HepG2 (cell line): ENCODE data around the gene NTSR2. TPM values are rescaled to one million over a fixed set of nuclear protein-coding genes. Genes with fewer than 3 reads are reported as not detected.
A peak's percentile ranks its signal among the peaks of the same experiment; 100 is the strongest.

Source experiments
- ARID5B ChIP-seq: IDR thresholded peaks from 2 replicates; pipeline ENCODE4 v1.4.0; 2020; ENCODE audit warnings: mild to moderate bottlenecking, missing genetic modification reagents
- CC2D1A ChIP-seq: sonication (generic); formaldehyde crosslinking; IDR thresholded peaks from 2 replicates; pipeline ENCODE4 v1.8.1; 2023; ENCODE audit warnings: mild to moderate bottlenecking, missing genetic modification reagents
- CSRNP2 ChIP-seq: sonication (generic); formaldehyde crosslinking; conservative IDR thresholded peaks from 2 replicates; pipeline ENCODE4 v1.8.0; 2022; ENCODE audit warnings: low read depth, missing genetic modification reagents
- DR1 ChIP-seq: sonication (generic); formaldehyde crosslinking; IDR thresholded peaks from 2 replicates; pipeline ENCODE4 v1.8.0; 2021; ENCODE audit warnings: mild to moderate bottlenecking, missing genetic modification reagents, inconsistent platforms
- HOXA9 ChIP-seq: sonication (generic); formaldehyde crosslinking; IDR thresholded peaks from 2 replicates; pipeline ENCODE4 v1.8.1; 2022; ENCODE audit warnings: missing genetic modification reagents, mild to moderate bottlenecking, moderate library complexity, borderline replicate concordance
- IRF9 ChIP-seq: sonication (generic); formaldehyde crosslinking; IDR thresholded peaks from 2 replicates; pipeline ENCODE4 v1.8.0; 2022; ENCODE audit warnings: missing genetic modification reagents, mild to moderate bottlenecking, borderline replicate concordance
- MAF1 ChIP-seq: sonication (generic); formaldehyde crosslinking; IDR thresholded peaks from 2 replicates; pipeline ENCODE4 v1.5.0; 2020; ENCODE audit warnings: missing genetic modification reagents, borderline replicate concordance
- MEIS2 ChIP-seq: sonication (generic); formaldehyde crosslinking; IDR thresholded peaks from 2 replicates; pipeline ENCODE4 v1.9.0; 2021; ENCODE audit warnings: mild to moderate bottlenecking, missing genetic modification reagents
- NR0B2 ChIP-seq: sonication (generic); formaldehyde crosslinking; IDR thresholded peaks from 2 replicates; pipeline ENCODE4 v1.4.0; 2020; ENCODE audit warnings: mild to moderate bottlenecking, missing genetic modification reagents
- RXRA ChIP-seq: sonication (generic); formaldehyde crosslinking; IDR thresholded peaks from 2 replicates; pipeline ENCODE4 v1.5.1; 2020; ENCODE audit warnings: missing genetic modification reagents
- SP140L ChIP-seq: sonication (generic); formaldehyde crosslinking; IDR thresholded peaks from 2 replicates; pipeline ENCODE4 v1.4.0; 2020; ENCODE audit warnings: missing genetic modification reagents, borderline replicate concordance
- ZHX1 ChIP-seq: sonication (generic); formaldehyde crosslinking; IDR thresholded peaks from 2 replicates; pipeline ENCODE4 v1.8.1; 2022; ENCODE audit warnings: low read depth, mild to moderate bottlenecking, missing genetic modification reagents
- ZKSCAN8 ChIP-seq: IDR thresholded peaks from 2 replicates; pipeline ENCODE4 v1.6.1; 2016; ENCODE audit warnings: borderline replicate concordance, missing genetic modification reagents, missing compliant biosample characterization
- ZMYM3 ChIP-seq: sonication (generic); formaldehyde crosslinking; IDR thresholded peaks from 2 replicates; pipeline ENCODE4 v1.5.1; 2020; ENCODE audit warnings: mild to moderate bottlenecking, missing genetic modification reagents
- ZNF234 ChIP-seq: sonication (generic); formaldehyde crosslinking; conservative IDR thresholded peaks from 2 replicates; pipeline ENCODE4 v1.5.1; 2020; ENCODE audit warnings: mild to moderate bottlenecking, missing genetic modification reagents
- ZNF24 ChIP-seq: fragments of 450-650 bp; IDR thresholded peaks from 2 replicates; pipeline ENCODE4 v1.6.1; 2017; ENCODE audit warnings: antibody characterized with exemption, mild to moderate bottlenecking
- ZNF678 ChIP-seq: sonication (generic); formaldehyde crosslinking; IDR thresholded peaks from 2 replicates; pipeline ENCODE4 v1.4.0; 2020; ENCODE audit warnings: mild to moderate bottlenecking, missing genetic modification reagents
- ZNF724P ChIP-seq: sonication (generic); formaldehyde crosslinking; IDR thresholded peaks from 2 replicates; pipeline ENCODE4 v1.8.0; 2022; ENCODE audit warnings: missing genetic modification reagents, borderline replicate concordance
- ZNF776 ChIP-seq: sonication (generic); formaldehyde crosslinking; IDR thresholded peaks from 2 replicates; pipeline ENCODE4 v1.4.0; 2020; ENCODE audit warnings: mild to moderate bottlenecking, missing genetic modification reagents
- ZNF891 ChIP-seq: sonication (generic); formaldehyde crosslinking; IDR thresholded peaks from 2 replicates; pipeline ENCODE4 v1.5.0; 2020; ENCODE audit warnings: mild to moderate bottlenecking, missing genetic modification reagents
- ZSCAN21 ChIP-seq: sonication (generic); formaldehyde crosslinking; IDR thresholded peaks from 2 replicates; pipeline ENCODE4 v1.8.0; 2022; ENCODE audit warnings: mild to moderate bottlenecking, missing genetic modification reagents, moderate library complexity, borderline replicate concordance
- polyA plus RNA-seq, 8 experiments: library from polyadenylated mRNA; depleted of rRNA in 3 of 8; stranded (reverse) in 7 of 8; unstranded in 1 of 8; fragments of >200 nt; fragmentation: Illumina TruSeq in 4 of 8; extraction: Trizol in 4 of 8; gene quantifications; 2 replicates each; pipeline versions ENCODE4 v1.2.1 to v1.2.3, GENCODE V29; 2011 to 2016; ENCODE audit warnings: low read depth in 4 of 8, missing spikeins in 1 of 8, mixed read lengths in 1 of 8; ENCODE audit not compliant: insufficient read depth in 1 of 8
- total RNA-seq, 5 experiments: library from RNA; depleted of rRNA; stranded (reverse); fragments of >200 nt; fragmentation: Illumina TruSeq; extraction: Trizol; gene quantifications; 2 replicates each; pipeline ENCODE4 v1.2.3, GENCODE V29; 2016; ENCODE audit warnings: low read depth in 1 of 5

The NTSR2 gene
- total and polyA plus RNA-seq, 2 of the 13 experiments (the other 11 are each of a cell fraction or from before 2014, with no cell fraction given): not detected

GRCh38 chr2:11716689-11717321 lies 46.8 kb upstream of the NTSR2 start (continued):
- TF ChIP-seq ZNF776: no peak
- no peak for TF ChIP-seq RXRA
- no peak for TF ChIP-seq ZKSCAN8 (CRISPR knock-in tag)
- TF ChIP-seq ZMYM3: no peak
- TF ChIP-seq CSRNP2 (CRISPR knock-in tag): no peak
- no peak for TF ChIP-seq ZNF678 (CRISPR knock-in tag)
- TF ChIP-seq MEIS2 (CRISPR knock-in tag): no peak
- TF ChIP-seq ZNF234 (CRISPR knock-in tag): no peak
- TF ChIP-seq IRF9 (CRISPR knock-in tag): no peak
- TF ChIP-seq ZNF24: no peak
- no peak for TF ChIP-seq SP140L (CRISPR knock-in tag)
- no peak for TF ChIP-seq DR1 (CRISPR knock-in tag)
- TF ChIP-seq ZNF724P (CRISPR knock-in tag): no peak
- no peak for TF ChIP-seq ZNF891 (CRISPR knock-in tag)
- TF ChIP-seq ARID5B (CRISPR knock-in tag): peak; percentile 84
- TF ChIP-seq NR0B2 (CRISPR knock-in tag): no peak
- TF ChIP-seq MAF1 (CRISPR knock-in tag): no peak
- TF ChIP-seq HOXA9: no peak
- TF ChIP-seq ZSCAN21 (CRISPR knock-in tag): no peak
- TF ChIP-seq ZHX1 (CRISPR knock-in tag): no peak
- no peak for TF ChIP-seq CC2D1A (CRISPR knock-in tag)
